Psoas muscle (tissue), 8 donors: Measurements from ENCODE around the gene PARVA. TPM values are rescaled to one million over a fixed set of nuclear protein-coding genes. Genes with fewer than 3 reads are reported as not detected.
A peak's percentile ranks its signal among the peaks of the same experiment; 100 is the strongest.

Source experiments
- ATAC-seq, 4 donors: fragments of 200-7000 bp; cut with Tn5 transposase; one replicate each; pipeline ENCODE4 v1.9.1; 2020; ENCODE audit warnings: moderate library complexity in 3 of 4, mild to moderate bottlenecking in 2 of 4
- DNase-seq, 2 donors: peaks; one replicate each; pipeline ENCODE4 v3.0.0-alpha.2; 2020
- H3K27ac ChIP-seq: fragments of 200-600 bp; one replicate; pipeline ENCODE4 v1.8.0; 2022
- H3K27me3 ChIP-seq, 3 donors: fragments of 200-600 bp in 1 of 3; one replicate each; pipeline versions ENCODE4 v1.6.1 to v1.8.0; 2013 to 2022; ENCODE audit warnings: low read length in 2 of 3, mild to moderate bottlenecking in 2 of 3, moderate library complexity in 1 of 3; ENCODE audit not compliant: insufficient read depth in 3 of 3
- H3K36me3 ChIP-seq, 2 donors: fragments of 200-600 bp in 1 of 2; one replicate each; pipeline versions ENCODE4 v1.6.1 to v1.8.0; 2013 to 2022; ENCODE audit warnings: low read depth in 1 of 2, mild to moderate bottlenecking in 1 of 2, moderate library complexity in 1 of 2; ENCODE audit not compliant: insufficient read depth in 1 of 2
- H3K4me1 ChIP-seq: fragments of 200-600 bp; one replicate; pipeline ENCODE4 v1.8.0; 2022
- H3K4me3 ChIP-seq: fragments of 200-600 bp; one replicate; pipeline ENCODE4 v1.8.0; 2022; ENCODE audit warnings: mild to moderate bottlenecking
- H3K9me3 ChIP-seq: fragments of 200-600 bp; one replicate; pipeline ENCODE4 v1.8.0; 2022
- whole genome bisulfite sequencing, 3 donors: extraction: QIAGEN DNeasy Blood & Tissue Kit; methylation state at CpG; one replicate each; pipeline versions ENCODE4 v1.1.6 to v1.1.7; 2013; 5-methylcytosine and 5-hydroxymethylcytosine counted together
- intact Hi-C, 2 donors: fragments of 100-400 bp; cut with DNase I; formaldehyde crosslinking; loops; one replicate each; pipeline versions ENCODE4 v1.11.0 to v1.14.2; 2022
- long read RNA-seq, 2 donors: library from polyadenylated mRNA; unstranded; transcript quantifications; one replicate each; pipeline ENCODE4 v2.0.0, GENCODE V29; 2021
- polyA plus RNA-seq, 3 donors: library from polyadenylated mRNA; stranded (reverse); fragments of 200-250 nt; gene quantifications; one replicate each; pipeline ENCODE4 v1.2.3, GENCODE V29; 2013
- total RNA-seq, 4 donors: library from RNA; stranded (reverse); fragmentation: NEBNext Ultra II Directional in 2 of 4; extraction: Animal tissue kit (Norgen Biotek cat#: 25700) in 2 of 4; gene quantifications; one replicate each; pipeline versions ENCODE4 v1.2.1 to v1.2.4, GENCODE V29; 2021 to 2023
- TF ChIP-seq, protein P1 (sequence below): fragments of 200-600 bp; IDR thresholded peaks from one replicate; pipeline ENCODE4 v1.8.0; 2022; ENCODE audit warnings: antibody characterized with exemption
- donor health status: healthy with polysubstance abuse.
- donor health status: DM: no; HTN: no; CAD: no; lungs with moderate emphysema.
- donor health status: Bipolar disorder and iron deficiency.
- donor health status: healthy.
- donor health status: DM: yes; HTN: yes; CAD: no.
- donor health status: DM: no; HTN: no; CAD: no.
- donor health status: DM: no; HTN: no; CAD: no.
- donor health status: DM: yes; HTN: yes; CAD: no.

Gene PARVA, protein sequence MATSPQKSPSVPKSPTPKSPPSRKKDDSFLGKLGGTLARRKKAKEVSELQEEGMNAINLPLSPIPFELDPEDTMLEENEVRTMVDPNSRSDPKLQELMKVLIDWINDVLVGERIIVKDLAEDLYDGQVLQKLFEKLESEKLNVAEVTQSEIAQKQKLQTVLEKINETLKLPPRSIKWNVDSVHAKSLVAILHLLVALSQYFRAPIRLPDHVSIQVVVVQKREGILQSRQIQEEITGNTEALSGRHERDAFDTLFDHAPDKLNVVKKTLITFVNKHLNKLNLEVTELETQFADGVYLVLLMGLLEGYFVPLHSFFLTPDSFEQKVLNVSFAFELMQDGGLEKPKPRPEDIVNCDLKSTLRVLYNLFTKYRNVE
- total RNA-seq (10 to 100 TPM in 3 of 4 donors, 1 to 10 TPM in 1; 8.3 to 22.7 (median 15.6) TPM), polyA plus RNA-seq (1 to 10 TPM; 4.4 to 8.5 (median 4.8) TPM)
- long read RNA-seq, donor 1, full-length matches to known transcripts = 7 of 7 reads
- long read RNA-seq, donor 1, partial matches to known transcripts = 0 of 7 reads
- long read RNA-seq, donor 1, other reads (novel, unspliced or antisense) = 0 of 7 reads
- long read RNA-seq, donor 2, full-length matches to known transcripts = 5 of 10 reads
- long read RNA-seq, donor 2, partial matches to known transcripts = 1 of 10 reads
- long read RNA-seq, donor 2, other reads (novel, unspliced or antisense) = 4 of 10 reads

DNA sequence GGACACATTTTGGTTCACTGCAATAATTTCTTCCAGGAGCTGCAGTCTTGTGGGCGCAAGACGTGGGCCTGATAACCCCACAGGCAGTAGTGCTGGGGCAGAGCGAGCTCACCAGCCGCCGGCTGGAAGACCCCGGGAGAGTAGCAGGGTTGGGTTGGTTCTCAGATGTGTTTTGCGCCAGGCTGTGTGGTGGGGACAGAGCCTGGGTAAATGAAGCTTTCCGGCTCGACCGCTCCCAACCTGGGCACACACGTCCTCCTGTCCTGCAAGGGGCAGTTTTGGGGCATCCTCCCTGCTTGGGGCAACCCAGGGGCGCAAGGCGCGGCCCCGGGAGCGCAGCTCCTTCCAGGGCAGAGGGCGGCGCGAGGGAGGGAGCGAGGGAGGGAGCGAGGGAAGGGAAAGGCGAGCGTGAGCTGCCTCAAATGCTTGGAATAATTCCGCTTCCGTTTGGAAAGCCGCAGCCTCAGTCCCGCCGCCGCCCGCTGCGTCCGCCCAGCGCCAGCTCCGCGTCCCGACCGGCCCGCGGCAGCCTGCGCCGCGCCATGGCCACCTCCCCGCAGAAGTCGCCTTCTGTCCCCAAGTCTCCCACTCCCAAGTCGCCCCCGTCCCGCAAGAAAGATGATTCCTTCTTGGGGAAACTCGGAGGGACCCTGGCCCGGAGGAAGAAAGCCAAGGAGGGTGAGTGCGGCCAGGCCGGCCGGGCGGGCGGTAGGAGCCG lies at the start of gene PARVA:
Gene PARVA (plus strand): TSS at position 466 of the 718 bp plus-strand sequence. CDS start 77 bp downstream, at position 543.
- WGBS, 3 donors = 6 to 10% (median 7%) methylated on average over 34 to 55 of the region's 55 CpGs

DNA sequence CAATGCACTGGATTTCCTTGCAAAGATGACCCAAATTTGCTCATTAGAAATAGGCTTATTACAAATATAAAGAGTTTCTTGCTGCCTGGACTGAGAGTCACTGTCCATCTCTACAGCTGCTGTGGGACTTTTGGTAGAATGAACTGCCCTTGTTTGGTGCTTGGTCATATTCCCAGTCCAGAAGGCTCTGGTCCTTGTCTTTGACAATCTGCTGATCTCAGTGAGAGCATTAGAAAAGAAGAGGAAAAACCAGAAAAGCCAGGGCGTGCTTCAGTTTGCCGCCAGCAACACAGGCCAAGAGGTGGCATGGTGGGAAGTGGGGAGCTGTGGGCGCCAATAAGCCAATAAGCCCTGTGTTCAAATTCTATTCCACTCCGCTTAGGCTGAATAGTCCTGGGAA lies 48.2 kb upstream of the PARVA start:
- WGBS, 3 donors = 92 to 95% (median 95%) methylated on average over 4 of the region's 4 CpGs
- H3K9me3 ChIP-seq = no peaks in the 10 kb centered on the region
- H3K27ac ChIP-seq = no peak overlapping the region
- no peaks in the 10 kb centered on the region for H3K4me1 ChIP-seq
- TF ChIP-seq, protein P1, sequence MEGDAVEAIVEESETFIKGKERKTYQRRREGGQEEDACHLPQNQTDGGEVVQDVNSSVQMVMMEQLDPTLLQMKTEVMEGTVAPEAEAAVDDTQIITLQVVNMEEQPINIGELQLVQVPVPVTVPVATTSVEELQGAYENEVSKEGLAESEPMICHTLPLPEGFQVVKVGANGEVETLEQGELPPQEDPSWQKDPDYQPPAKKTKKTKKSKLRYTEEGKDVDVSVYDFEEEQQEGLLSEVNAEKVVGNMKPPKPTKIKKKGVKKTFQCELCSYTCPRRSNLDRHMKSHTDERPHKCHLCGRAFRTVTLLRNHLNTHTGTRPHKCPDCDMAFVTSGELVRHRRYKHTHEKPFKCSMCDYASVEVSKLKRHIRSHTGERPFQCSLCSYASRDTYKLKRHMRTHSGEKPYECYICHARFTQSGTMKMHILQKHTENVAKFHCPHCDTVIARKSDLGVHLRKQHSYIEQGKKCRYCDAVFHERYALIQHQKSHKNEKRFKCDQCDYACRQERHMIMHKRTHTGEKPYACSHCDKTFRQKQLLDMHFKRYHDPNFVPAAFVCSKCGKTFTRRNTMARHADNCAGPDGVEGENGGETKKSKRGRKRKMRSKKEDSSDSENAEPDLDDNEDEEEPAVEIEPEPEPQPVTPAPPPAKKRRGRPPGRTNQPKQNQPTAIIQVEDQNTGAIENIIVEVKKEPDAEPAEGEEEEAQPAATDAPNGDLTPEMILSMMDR = no peak
- H3K27me3 ChIP-seq = no peaks in the 10 kb centered on the region
- intact Hi-C loops = loop anchor here in 1 of 2 donors (10.0 kb wide), 1 partner anchor 856 kb away; no protein-coding TSS in a partner anchor
- no peak for DNase-seq
- H3K36me3 ChIP-seq = no peaks in the 10 kb centered on the region
- no peak for ATAC-seq
- no peak overlapping the region for H3K4me3 ChIP-seq

More for the DNA sequence above, at the start of gene PARVA:
- TF ChIP-seq, protein P1 = no peak
- H3K9me3 ChIP-seq = no peaks in the 10 kb centered on the region
- H3K27me3 ChIP-seq = no peaks in the 10 kb centered on the region
- DNase-seq (peak; percentile 67 to 76), ATAC-seq (peak; percentile 76 to 88 (median 78))
- intact Hi-C loops = no loop called here
- H3K4me3 ChIP-seq = peak within 1 kb of the TSS; percentile 72
- no peaks in the 10 kb centered on the region for H3K36me3 ChIP-seq
- H3K4me1 ChIP-seq = peaks cover 6% of the 10 kb centered on the region
- peak within 1 kb of the TSS; percentile 83 for H3K27ac ChIP-seq

DNA sequence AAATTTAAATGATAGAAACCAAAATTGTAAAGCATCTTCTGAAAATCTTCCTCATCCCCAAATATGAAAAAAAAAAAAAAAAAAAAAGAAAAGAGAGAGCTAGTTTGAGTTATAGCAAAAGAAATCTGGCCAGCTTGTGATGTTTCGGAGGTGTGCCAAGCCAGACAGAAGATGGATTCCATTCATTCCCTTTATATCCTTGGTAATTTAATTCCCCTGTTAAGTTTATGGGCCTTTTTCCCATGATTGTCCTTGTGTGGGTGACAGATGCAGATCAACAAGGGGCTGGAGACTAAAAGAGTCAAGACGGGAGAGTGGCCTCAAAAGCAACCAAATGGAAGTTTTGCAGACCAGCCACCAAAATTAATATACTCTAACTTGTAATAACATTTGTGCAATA lies 47.6 kb upstream of the PARVA start:
- TF ChIP-seq, protein P1 = no peak
- no peaks in the 10 kb centered on the region for H3K4me1 ChIP-seq
- intact Hi-C loops = loop anchor here (2.0 to 10.0 kb wide), 5 partner anchors 275 to 855 kb away; no protein-coding TSS in a partner anchor
- H3K27me3 ChIP-seq = no peaks in the 10 kb centered on the region
- no peak for DNase-seq
- no peak overlapping the region for H3K4me3 ChIP-seq
- no peak for ATAC-seq
- no peak overlapping the region for H3K27ac ChIP-seq
- 56 to 67% (median 58%) methylated on average over 2 of the region's 2 CpGs for WGBS, 3 donors
- H3K9me3 ChIP-seq = no peaks in the 10 kb centered on the region
- H3K36me3 ChIP-seq = no peaks in the 10 kb centered on the region

DNA sequence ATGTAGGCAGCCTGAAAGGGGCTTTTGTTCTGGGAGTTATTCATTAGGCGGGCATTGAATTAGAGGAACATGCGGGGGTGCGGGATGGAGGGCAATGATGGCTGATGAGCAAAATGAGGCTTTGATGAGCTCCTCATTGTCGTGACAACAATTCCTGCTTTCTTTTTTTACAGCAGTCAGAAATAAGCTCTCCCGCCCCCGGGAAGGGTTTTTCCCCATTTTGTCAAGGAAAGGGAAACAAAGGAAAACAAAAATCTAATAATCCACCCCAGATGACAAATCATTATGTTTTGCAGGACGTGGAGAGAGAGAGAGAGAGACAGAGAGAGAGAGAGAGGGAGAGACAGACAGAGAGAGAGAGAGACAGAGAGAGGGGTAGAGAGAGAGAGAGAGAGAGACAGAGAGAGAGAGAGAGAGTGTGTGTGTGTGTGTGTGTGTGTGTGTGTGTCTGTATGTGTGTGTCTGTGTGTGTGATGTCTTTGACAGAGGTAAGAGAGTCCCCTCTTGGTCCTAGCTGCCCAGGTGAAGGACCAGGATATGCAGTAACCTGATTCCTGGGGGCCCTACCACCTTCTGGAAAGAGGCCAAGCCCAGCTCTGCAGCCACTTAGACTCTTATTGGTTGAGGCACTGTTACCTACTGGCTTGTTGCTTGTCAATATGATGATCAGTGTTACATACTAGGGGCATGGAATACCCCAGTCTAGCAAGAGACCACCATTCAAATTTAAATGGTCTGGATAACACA lies 46.7 kb upstream of the PARVA start:
- Histone ChIP-seq H3K4me1 (no peaks in the 10 kb centered on the region), H3K9me3 (no peaks in the 10 kb centered on the region), H3K27ac (no peak overlapping the region), H3K36me3 (no peaks in the 10 kb centered on the region), H3K4me3 (no peak overlapping the region), H3K27me3 (no peaks in the 10 kb centered on the region)
- DNase-seq = no peak
- WGBS, 3 donors = 57 to 70% (median 60%) methylated on average over 7 of the region's 7 CpGs
- ATAC-seq = peak in 1 of 4 donors; percentile 32
- TF ChIP-seq, protein P1 = no peak
- intact Hi-C loops = loop anchor here (2.0 to 10.0 kb wide), 4 partner anchors 274 to 632 kb away; no protein-coding TSS in a partner anchor
